Activated CD4-positive, CD25-positive, alpha-beta regulatory T cell treated with anti-CD3 and anti-CD28 coated beads, Interleukin-2, amount 50 U/mL, for 24 hours (primary cell): Measurements from ENCODE around the gene KIAA0513.

Experiments used
- ATAC-seq, 2 donors: fragments of 150-1000 bp; cut with Tn5 transposase; one replicate each; pipeline ENCODE4 v1.10.0; 2021; ENCODE audit warnings: mild to moderate bottlenecking in 1 of 2, moderate library complexity in 1 of 2

KIAA0513 gene

GRCh38 chr16:85004587-85005205, 22.9 kb upstream of the KIAA0513 start:
- no peak for ATAC-seq

GRCh38 chr16:85005285-85006069, 22.1 kb upstream of the KIAA0513 start:
- ATAC-seq, result no peak

GRCh38 chr16:85006639-85007038, 21.0 kb upstream of the KIAA0513 start:
- ATAC-seq, result no peak

GRCh38 chr16:85007496-85008214, 19.9 kb upstream of the KIAA0513 start:
- ATAC-seq, result no peak

- no peak for ATAC-seq
These were observed 19.3 kb upstream of the KIAA0513 start for GRCh38 chr16:85008271-85008670.

GRCh38 chr16:85010446-85010930, 17.1 kb upstream of the KIAA0513 start:
- ATAC-seq, result no peak

- peak; percentile 90 to 94 for ATAC-seq
These were observed 16.4 kb upstream of the KIAA0513 start, which contains the start of gene ZDHHC7 for GRCh38 chr16:85010931-85011845. Gene ZDHHC7 (minus strand): TSS chr16:85011535. CDS start chr16:84990618, 20,917 bp downstream.

GRCh38 chr16:85011846-85012284, 15.7 kb upstream of the KIAA0513 start:
- no peak for ATAC-seq

GRCh38 chr16:85014311-85014710, 13.3 kb upstream of the KIAA0513 start:
- ATAC-seq, result no peak

- no peak for ATAC-seq
These were observed 12.0 kb upstream of the KIAA0513 start for GRCh38 chr16:85015481-85016187.

GRCh38 chr16:85017151-85017550, 10.4 kb upstream of the KIAA0513 start:
- peak; percentile 75 to 89 for ATAC-seq

- ATAC-seq, result no peak
These were observed 10.0 kb upstream of the KIAA0513 start for GRCh38 chr16:85017633-85018032.

GRCh38 chr16:85018529-85019236, 8.9 kb upstream of the KIAA0513 start:
- no peak for ATAC-seq

GRCh38 chr16:85019659-85020245, 7.8 kb upstream of the KIAA0513 start:
- no peak for ATAC-seq

- ATAC-seq, result no peak
These were observed 1.6 kb upstream of the KIAA0513 start for GRCh38 chr16:85025781-85026653.

- no peak for ATAC-seq
These were observed 892 bp upstream of the KIAA0513 start for GRCh38 chr16:85026703-85027102.

- ATAC-seq, result no peak
These were observed 526 bp downstream of the KIAA0513 start for GRCh38 chr16:85027958-85028684.

GRCh38 chr16:85028685-85029407, 1.3 kb downstream of the KIAA0513 start:
- ATAC-seq, result peak; percentile 87 to 89
